Colonic mucosa (tissue), 4 donors: ENCODE results near the gene GALNT1. TPM values are rescaled to one million over a fixed set of nuclear protein-coding genes. Genes with fewer than 3 reads are reported as not detected.

ENCODE experiments used
- DNase-seq: peaks from one replicate; pipeline ENCODE4 v3.0.0-alpha.2; 2020
- H3K27ac ChIP-seq: fragments of 200-600 bp; one replicate; pipeline ENCODE4 v1.8.0; 2021
- H3K27me3 ChIP-seq: fragments of 200-600 bp; one replicate; pipeline ENCODE4 v1.8.0; 2021
- H3K36me3 ChIP-seq: fragments of 200-600 bp; one replicate; pipeline ENCODE4 v1.8.0; 2021
- H3K4me1 ChIP-seq: fragments of 200-600 bp; one replicate; pipeline ENCODE4 v1.8.0; 2021; ENCODE audit warnings: mild to moderate bottlenecking
- H3K4me3 ChIP-seq: fragments of 200-600 bp; one replicate; pipeline ENCODE4 v1.8.0; 2021
- H3K9ac ChIP-seq, 2 donors: one replicate each; pipeline ENCODE4 v1.7.0; 2013; ENCODE audit warnings: control low read depth in 2 of 2, low read depth in 2 of 2, low read length in 2 of 2
- H3K9me3 ChIP-seq: fragments of 200-600 bp; one replicate; pipeline ENCODE4 v1.8.0; 2021
- intact Hi-C: fragments of 100-400 bp; cut with DNase I; formaldehyde crosslinking; loops from one replicate; pipeline ENCODE4 v1.14.1; 2022
- microRNA-seq: library from miRNA; unstranded; fragments of <30 nt; microRNA quantifications from one replicate; pipeline ENCODE4, GENCODE V29; 2019
- total RNA-seq, 2 donors: library from RNA; stranded (reverse); fragmentation: NEBNext Ultra II Directional in 1 of 2; extraction: Animal tissue kit (Norgen Biotek cat#: 25700) in 1 of 2; gene quantifications; one replicate each; pipeline ENCODE4 v1.2.1, GENCODE V29; 2021
- TF ChIP-seq, protein P1 (sequence below): fragments of 200-600 bp; IDR thresholded peaks from one replicate; pipeline ENCODE4 v1.8.0; 2022; ENCODE audit warnings: antibody characterized with exemption, mild to moderate bottlenecking
- donor health status: healthy.
- donor health status: DM: no; HTN: no; CAD: no.
- donor health status: DM: no; HTN: no; CAD: no.

The GALNT1 gene
- total RNA-seq, 2 donors from 2014 or later, result 108 to 140 TPM

DNA sequence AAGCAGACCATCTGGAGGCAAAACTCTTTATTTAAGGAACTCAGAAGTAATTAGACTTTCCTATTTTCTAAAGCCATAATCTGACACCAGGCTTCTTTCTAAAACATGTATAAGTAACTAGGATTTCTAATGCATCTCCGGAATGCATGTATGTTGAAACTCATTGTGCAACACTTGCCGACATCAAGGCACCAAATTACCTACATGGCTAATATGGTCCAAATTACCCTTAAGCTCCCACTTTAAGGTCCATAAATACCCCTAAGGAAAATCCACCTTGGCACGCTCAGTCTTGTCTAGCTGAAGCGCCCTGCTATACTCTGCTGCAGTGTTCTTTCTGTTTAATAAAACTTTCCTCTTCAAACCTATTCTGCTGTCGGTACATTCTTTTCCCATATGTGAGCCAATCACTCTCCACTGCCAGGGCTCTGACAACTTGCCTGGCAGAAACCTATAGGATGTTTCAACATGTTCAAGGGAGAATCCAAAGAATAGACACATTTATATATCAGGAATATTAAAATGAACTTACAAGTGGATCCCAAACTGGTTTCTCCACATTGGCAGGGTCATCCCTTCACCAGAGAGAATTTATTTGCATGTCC, 171.9 kb downstream of the GALNT1 start:
- Histone ChIP-seq H3K4me1 (no peaks in the 10 kb centered on the region), H3K4me3 (no peak overlapping the region), H3K27me3 (no peaks in the 10 kb centered on the region), H3K9me3 (no peaks in the 10 kb centered on the region), H3K36me3 (no peaks in the 10 kb centered on the region), H3K27ac (no peak overlapping the region), H3K9ac (no peak overlapping the region)
- DNase-seq, result no peak
- intact Hi-C loops, result loop anchor here (10.0 kb wide), 1 partner anchor 531 kb away; no protein-coding TSS in a partner anchor
- TF ChIP-seq, protein P1, sequence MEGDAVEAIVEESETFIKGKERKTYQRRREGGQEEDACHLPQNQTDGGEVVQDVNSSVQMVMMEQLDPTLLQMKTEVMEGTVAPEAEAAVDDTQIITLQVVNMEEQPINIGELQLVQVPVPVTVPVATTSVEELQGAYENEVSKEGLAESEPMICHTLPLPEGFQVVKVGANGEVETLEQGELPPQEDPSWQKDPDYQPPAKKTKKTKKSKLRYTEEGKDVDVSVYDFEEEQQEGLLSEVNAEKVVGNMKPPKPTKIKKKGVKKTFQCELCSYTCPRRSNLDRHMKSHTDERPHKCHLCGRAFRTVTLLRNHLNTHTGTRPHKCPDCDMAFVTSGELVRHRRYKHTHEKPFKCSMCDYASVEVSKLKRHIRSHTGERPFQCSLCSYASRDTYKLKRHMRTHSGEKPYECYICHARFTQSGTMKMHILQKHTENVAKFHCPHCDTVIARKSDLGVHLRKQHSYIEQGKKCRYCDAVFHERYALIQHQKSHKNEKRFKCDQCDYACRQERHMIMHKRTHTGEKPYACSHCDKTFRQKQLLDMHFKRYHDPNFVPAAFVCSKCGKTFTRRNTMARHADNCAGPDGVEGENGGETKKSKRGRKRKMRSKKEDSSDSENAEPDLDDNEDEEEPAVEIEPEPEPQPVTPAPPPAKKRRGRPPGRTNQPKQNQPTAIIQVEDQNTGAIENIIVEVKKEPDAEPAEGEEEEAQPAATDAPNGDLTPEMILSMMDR, result no peak

DNA sequence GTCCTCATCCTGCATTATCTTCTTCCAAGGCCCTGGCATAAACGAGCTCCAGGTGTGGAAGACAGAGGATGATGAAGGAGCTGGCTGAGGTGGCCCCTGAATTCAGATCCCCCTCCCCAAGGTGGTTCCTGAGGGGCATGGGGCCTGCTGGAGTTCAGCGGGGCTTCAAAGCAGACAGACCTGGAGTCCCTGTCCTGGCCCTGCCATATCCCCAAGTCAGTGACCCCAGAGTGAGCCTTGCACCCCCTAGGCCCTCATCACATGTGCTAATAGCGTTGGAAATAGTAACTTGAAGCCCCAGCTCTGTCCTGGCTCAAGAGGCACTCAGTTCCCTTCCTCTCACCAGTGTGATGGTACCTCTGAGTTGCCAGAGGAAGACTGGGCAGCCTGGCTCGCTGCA, 172.9 kb downstream of the GALNT1 start:
- Histone ChIP-seq H3K27me3 (no peaks in the 10 kb centered on the region), H3K27ac (no peak overlapping the region), H3K36me3 (no peaks in the 10 kb centered on the region), H3K9ac (no peak overlapping the region), H3K9me3 (no peaks in the 10 kb centered on the region), H3K4me3 (no peak overlapping the region), H3K4me1 (no peaks in the 10 kb centered on the region)
- intact Hi-C loops, result loop anchor here (10.0 kb wide), 1 partner anchor 530 kb away; no protein-coding TSS in a partner anchor
- TF ChIP-seq, protein P1, result no peak
- DNase-seq, result no peak

DNA sequence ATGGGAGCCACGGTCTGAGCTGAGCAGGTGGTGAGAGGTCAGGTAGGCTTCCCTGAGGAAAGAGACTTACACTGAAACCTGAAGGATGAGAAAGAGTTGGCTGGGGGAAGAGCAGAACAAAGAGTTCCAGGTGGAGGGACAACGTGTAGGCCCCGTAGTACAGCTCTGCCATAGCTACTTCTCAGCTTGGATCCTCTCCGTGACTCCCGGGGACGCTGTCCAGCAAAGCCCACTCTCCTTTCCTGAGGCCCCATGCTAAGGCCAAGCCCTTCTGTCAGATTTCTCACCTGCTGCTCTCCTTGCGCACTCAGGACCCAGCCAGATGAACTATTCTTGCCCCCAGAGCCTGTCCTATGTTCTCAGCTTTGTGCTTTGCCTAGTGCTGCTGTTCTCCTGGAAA, 173.8 kb downstream of the GALNT1 start:
- TF ChIP-seq, protein P1, result no peak
- H3K4me1 ChIP-seq, result no peaks in the 10 kb centered on the region
- no peaks in the 10 kb centered on the region for H3K36me3 ChIP-seq
- H3K27me3 ChIP-seq, result no peaks in the 10 kb centered on the region
- H3K9me3 ChIP-seq, result no peaks in the 10 kb centered on the region
- intact Hi-C loops, result loop anchor here (10.0 kb wide), 1 partner anchor 529 kb away; no protein-coding TSS in a partner anchor
- no peak overlapping the region for H3K27ac ChIP-seq
- no peak overlapping the region for H3K9ac ChIP-seq
- no peak overlapping the region for H3K4me3 ChIP-seq
- DNase-seq, result no peak

DNA sequence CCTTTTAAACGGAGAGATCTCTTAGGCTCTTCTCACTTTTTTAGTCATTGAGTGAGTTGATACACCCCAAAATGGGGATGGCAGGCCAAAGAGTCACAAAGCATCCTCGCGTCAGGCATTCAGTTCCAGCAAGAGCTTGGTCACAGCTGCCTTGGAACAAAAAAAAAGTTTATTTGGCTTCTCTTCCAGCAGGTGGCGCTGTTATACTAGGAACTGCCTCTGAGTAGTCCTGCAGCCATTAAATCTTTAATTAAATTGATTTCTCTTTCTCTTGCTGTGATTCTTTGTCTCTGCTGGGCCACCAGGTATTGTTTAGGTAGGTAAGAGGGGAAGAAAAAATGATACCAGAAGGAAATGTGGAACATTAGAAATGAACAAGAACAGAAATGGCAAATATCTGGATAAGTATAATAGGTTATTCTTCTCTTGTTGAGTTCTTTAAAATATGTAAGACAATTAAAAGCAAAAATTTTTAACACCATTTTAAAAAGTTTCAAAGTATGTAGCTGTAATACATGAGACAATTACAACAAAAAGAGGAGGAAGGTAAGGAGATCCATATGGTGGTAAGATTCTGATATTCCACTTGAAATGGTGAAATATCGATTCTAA, 175.1 kb downstream of the GALNT1 start:
- Histone ChIP-seq H3K27me3 (no peaks in the 10 kb centered on the region), H3K36me3 (no peaks in the 10 kb centered on the region), H3K9me3 (no peaks in the 10 kb centered on the region), H3K4me3 (no peak overlapping the region), H3K9ac (no peak overlapping the region), H3K4me1 (no peaks in the 10 kb centered on the region), H3K27ac (no peak overlapping the region)
- TF ChIP-seq, protein P1, result peak; percentile 68
- intact Hi-C loops, result loop anchor here (2.0 to 10.0 kb wide), 2 partner anchors 194 to 528 kb away; no protein-coding TSS in a partner anchor
- peak; percentile 55 for DNase-seq

Small RNAs within 50 kb of the gene (microRNA-seq; reads per million reads assigned to microRNA genes)
- not detected for gene MIR3975

Other genes starting within 250 kb of the GALNT1 start
- gene ZNF24, start 237.3 kb upstream of the GALNT1 start, total RNA-seq, result 10 to 100 TPM; 49.1 to 55.5 TPM
- gene ZNF396, start 204.4 kb upstream of the GALNT1 start, total RNA-seq, result 1 to 10 TPM; 3.2 to 3.6 TPM
- 10 to 100 TPM; 31.0 to 32.1 TPM for gene INO80C, start 83.8 kb upstream of the GALNT1 start, total RNA-seq